ENCODE data around the gene GRK6. TPM values are rescaled to one million over a fixed set of nuclear protein-coding genes. Genes with fewer than 3 reads are reported as not detected.

The GRK6 gene
- total and polyA plus RNA-seq, 9 of the 15 experiments (the other 6 are each of a cell fraction or from before 2014, with no cell fraction given) = 0.63 to 122 (median 44.5) TPM

GRCh38 chr5:177446200-177447065 lies 20.0 kb downstream of the GRK6 start, which contains the start of gene PRR7 (continued):
- TF ChIP-seq CTCF (IDR thresholded peaks at IDR 0.05 in 2 of 3, conservative IDR thresholded peaks at IDR 0.05 in 1 of 3; ENCODE audit: insufficient read depth in 2 of 3, low read depth in 1 of 3, low read length in 3 of 3) (peak; percentile 11 to 32 (median 17); a peak in 2 of 6 replicates), PML (IDR thresholded peaks at IDR 0.05; ENCODE audit: low read length) (peak; percentile 21; the same call in 1 of the 2 replicates), HNRNPL (IDR thresholded peaks at IDR 0.05; ENCODE audit: low read depth, low read length) (peak; percentile 72; the same call in 1 of the 2 replicates), E2F5 (CRISPR knock-in tag; IDR thresholded peaks at IDR 0.05) (no peak), ZNF165 (CRISPR knock-in tag; IDR thresholded peaks at IDR 0.05; ENCODE audit: borderline replicate concordance) (no peak), ETS2 (tag; IDR thresholded peaks at IDR 0.05; ENCODE audit: borderline replicate concordance, poor library complexity, severe bottlenecking) (no peak), GMEB1 (CRISPR knock-in tag; IDR thresholded peaks at IDR 0.05) (peak; percentile 73), POLR2A (conservative IDR thresholded peaks at IDR 0.05) (peak; percentile 74), TCF7 (IDR thresholded peaks at IDR 0.05; ENCODE audit: borderline replicate concordance) (peak; percentile 50; the same call in 1 of the 2 replicates), MLX (CRISPR knock-in tag; conservative IDR thresholded peaks at IDR 0.05) (no peak), ELF4 (CRISPR knock-in tag; IDR thresholded peaks at IDR 0.05) (no peak; the same call in 1 of the 2 replicates), HDAC1 (IDR thresholded peaks at IDR 0.05) (0 out of 4 replicates have a peak, but pooled peaks of 1 of the 2 experiments have one; percentile 28), CC2D1A (IDR thresholded peaks at IDR 0.05) (no peak), VEZF1 (CRISPR knock-in tag; IDR thresholded peaks at IDR 0.05) (peak; percentile 84), ZNF76 (CRISPR knock-in tag; IDR thresholded peaks at IDR 0.05; ENCODE audit: borderline replicate concordance) (no peak), L3MBTL2 (IDR thresholded peaks at IDR 0.05) (peak; percentile 36), NFXL1 (CRISPR knock-in tag; IDR thresholded peaks at IDR 0.05) (0 out of 2 replicates have a peak, but pooled peaks have one; percentile 16), CBX1 (IDR thresholded peaks at IDR 0.05; ENCODE audit: low read depth) (peak; percentile 97), WHSC1 (IDR thresholded peaks at IDR 0.05; ENCODE audit: low read length) (no peak)
- TF ChIP-seq, protein P1, sequence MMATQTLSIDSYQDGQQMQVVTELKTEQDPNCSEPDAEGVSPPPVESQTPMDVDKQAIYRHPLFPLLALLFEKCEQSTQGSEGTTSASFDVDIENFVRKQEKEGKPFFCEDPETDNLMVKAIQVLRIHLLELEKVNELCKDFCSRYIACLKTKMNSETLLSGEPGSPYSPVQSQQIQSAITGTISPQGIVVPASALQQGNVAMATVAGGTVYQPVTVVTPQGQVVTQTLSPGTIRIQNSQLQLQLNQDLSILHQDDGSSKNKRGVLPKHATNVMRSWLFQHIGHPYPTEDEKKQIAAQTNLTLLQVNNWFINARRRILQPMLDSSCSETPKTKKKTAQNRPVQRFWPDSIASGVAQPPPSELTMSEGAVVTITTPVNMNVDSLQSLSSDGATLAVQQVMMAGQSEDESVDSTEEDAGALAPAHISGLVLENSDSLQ (IDR thresholded peaks at IDR 0.05) = no peak

Data from K562 (cell line).